ENCODE measurements around the gene CNTF.

Gene CNTF

DNA sequence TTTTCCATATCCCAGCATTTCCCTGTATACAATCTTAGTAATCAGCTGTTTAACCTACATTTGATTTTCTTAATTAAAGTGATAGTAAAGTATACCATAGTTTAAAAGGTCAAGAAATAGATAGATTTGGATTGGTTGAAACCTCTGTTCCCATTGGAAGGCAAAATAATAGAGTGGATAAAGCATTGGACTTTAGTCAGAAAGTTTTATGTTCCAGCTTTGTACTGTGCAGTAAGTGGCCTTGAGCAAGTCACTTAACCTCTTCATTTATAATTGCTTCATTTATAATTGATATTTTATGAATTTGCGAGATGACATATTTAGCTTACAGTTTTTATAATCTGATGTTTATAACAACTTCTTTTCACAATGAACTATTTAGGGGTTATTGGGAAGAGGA is 40.0 kb upstream of the CNTF start:
- H3K4me3 ChIP-seq (ENCODE audit: low read depth, low read length): no peak overlapping the region
- no peak for DNase-seq
- no peaks in the 10 kb centered on the region for H3K27me3 ChIP-seq
- TF ChIP-seq, protein P1, sequence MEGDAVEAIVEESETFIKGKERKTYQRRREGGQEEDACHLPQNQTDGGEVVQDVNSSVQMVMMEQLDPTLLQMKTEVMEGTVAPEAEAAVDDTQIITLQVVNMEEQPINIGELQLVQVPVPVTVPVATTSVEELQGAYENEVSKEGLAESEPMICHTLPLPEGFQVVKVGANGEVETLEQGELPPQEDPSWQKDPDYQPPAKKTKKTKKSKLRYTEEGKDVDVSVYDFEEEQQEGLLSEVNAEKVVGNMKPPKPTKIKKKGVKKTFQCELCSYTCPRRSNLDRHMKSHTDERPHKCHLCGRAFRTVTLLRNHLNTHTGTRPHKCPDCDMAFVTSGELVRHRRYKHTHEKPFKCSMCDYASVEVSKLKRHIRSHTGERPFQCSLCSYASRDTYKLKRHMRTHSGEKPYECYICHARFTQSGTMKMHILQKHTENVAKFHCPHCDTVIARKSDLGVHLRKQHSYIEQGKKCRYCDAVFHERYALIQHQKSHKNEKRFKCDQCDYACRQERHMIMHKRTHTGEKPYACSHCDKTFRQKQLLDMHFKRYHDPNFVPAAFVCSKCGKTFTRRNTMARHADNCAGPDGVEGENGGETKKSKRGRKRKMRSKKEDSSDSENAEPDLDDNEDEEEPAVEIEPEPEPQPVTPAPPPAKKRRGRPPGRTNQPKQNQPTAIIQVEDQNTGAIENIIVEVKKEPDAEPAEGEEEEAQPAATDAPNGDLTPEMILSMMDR (IDR thresholded peaks at IDR 0.05; ENCODE audit: low read depth, low read length): no peak
- H3K9me3 ChIP-seq: no peaks in the 10 kb centered on the region
- peaks cover 3% of the 10 kb centered on the region for H3K36me3 ChIP-seq
- no peaks in the 10 kb centered on the region for H3K4me1 ChIP-seq

DNA sequence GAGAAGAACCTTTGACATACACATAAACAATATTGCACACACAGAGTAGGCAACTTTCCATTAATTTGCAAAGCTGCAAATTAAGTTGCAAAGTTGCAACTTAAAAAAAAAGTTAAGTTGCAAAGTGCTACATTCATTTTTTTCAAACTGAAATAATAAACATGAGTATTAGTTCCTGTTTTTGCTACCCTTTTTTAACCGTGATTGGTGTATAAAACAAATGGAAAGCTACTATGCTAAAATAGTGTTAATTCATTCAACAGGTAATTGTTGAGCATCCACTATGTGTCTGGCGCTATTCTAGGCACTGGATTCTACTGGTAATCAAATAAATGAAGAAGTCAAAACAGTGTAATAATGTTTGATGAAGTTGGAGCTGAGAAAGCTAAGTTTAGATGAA is 35.5 kb upstream of the CNTF start:
- DNase-seq: no peak
- Histone ChIP-seq H3K27me3 (no peaks in the 10 kb centered on the region), H3K9me3 (no peaks in the 10 kb centered on the region), H3K4me1 (no peaks in the 10 kb centered on the region), H3K4me3 (ENCODE audit: low read depth, low read length) (no peak overlapping the region), H3K36me3 (no peaks in the 10 kb centered on the region; the same call in 1 of the 2 replicates)
- TF ChIP-seq, protein P1 (IDR thresholded peaks at IDR 0.05; ENCODE audit: low read depth, low read length): no peak

DNA sequence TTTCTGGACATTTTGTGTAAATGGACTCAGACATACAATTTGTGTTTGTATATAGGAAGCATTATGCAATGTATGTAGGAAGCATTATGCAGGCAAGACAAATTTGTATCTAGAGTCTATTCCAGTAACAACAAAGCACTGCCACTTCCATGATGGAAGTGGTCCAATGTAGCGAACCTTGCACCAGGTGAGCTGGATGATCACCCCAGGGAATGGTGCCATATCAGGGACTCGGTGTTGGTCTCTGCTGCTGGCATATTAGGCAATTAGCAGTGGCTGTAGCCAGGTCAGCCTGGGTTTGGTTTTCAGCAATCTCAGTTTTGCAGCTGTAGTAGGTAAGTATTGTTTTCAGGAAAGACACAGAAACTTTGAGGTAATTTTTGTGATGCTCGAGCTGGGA is 30.8 kb upstream of the CNTF start:
- Histone ChIP-seq H3K36me3 (peaks cover 6% of the 10 kb centered on the region), H3K4me3 (ENCODE audit: low read depth, low read length) (no peak overlapping the region), H3K27me3 (no peaks in the 10 kb centered on the region), H3K4me1 (no peaks in the 10 kb centered on the region), H3K9me3 (no peaks in the 10 kb centered on the region)
- no peak for DNase-seq
- TF ChIP-seq, protein P1 (IDR thresholded peaks at IDR 0.05; ENCODE audit: low read depth, low read length): no peak

DNA sequence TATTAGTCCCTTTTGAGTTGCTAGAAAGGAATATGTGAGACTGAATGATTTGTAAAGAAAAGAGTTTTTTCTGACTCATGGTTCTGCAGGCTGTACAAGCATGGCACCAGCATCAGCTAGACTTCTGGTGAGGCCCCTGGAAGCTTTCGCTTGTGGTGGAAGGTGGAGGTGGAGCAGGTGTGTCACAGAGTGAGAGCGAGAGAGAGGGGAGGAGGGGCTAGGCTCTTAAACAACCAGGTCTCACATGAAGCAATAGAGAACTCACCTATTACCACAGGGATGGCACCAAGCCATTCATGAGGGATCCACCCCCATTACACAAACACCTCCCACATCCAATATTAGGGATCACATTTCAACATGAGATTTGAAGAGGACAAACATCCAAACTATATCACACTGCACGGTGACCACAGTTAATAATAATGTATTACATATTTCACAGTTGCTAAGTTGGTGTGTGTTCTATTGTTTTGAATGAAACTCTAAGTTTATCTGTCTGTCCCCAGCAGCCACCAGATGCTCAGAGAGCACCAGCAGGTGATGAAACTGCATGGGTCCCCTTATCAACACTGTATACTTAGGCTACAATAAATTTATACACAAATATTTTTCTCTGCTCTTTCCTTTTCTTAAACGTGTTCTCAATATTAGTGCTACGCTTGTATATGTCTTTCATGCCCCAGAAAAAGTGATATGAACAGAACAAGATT is 29.5 kb upstream of the CNTF start:
- no peak overlapping the region for H3K4me3 ChIP-seq (ENCODE audit: low read depth, low read length)

DNA sequence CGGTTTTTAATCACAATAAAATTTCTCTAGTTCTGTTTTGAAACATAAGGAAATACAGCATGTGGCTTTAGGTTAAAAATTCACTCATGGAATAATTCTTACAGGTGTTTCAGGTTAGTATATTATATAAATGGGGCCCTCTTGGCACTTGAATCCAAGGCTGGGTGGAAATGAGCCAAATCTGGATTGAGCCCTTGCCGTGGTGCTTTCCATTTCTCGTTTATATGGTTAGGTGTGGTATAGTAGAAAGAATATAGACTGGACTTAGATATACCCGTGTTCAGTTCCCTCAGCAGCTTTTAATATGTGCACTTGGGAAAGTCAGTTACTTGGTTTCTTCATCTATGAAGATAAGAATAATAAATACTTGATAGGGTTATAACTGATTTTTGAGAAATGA is 27.6 kb upstream of the CNTF start:
- TF ChIP-seq, protein P1 (IDR thresholded peaks at IDR 0.05; ENCODE audit: low read depth, low read length): no peak
- no peaks in the 10 kb centered on the region for H3K27me3 ChIP-seq
- no peaks in the 10 kb centered on the region for H3K4me1 ChIP-seq
- no peak overlapping the region for H3K4me3 ChIP-seq (ENCODE audit: low read depth, low read length)
- no peak for DNase-seq
- H3K9me3 ChIP-seq: no peaks in the 10 kb centered on the region
- peaks cover 6% of the 10 kb centered on the region; the same call in 1 of the 2 replicates for H3K36me3 ChIP-seq

More for the DNA sequence above, 29.5 kb upstream of the CNTF start:
- Histone ChIP-seq H3K36me3 (peaks cover 6% of the 10 kb centered on the region; the same call in 1 of the 2 replicates), H3K9me3 (no peaks in the 10 kb centered on the region), H3K27me3 (no peaks in the 10 kb centered on the region), H3K4me1 (no peaks in the 10 kb centered on the region)
- no peak for DNase-seq
- TF ChIP-seq, protein P1 (IDR thresholded peaks at IDR 0.05; ENCODE audit: low read depth, low read length): no peak

DNA sequence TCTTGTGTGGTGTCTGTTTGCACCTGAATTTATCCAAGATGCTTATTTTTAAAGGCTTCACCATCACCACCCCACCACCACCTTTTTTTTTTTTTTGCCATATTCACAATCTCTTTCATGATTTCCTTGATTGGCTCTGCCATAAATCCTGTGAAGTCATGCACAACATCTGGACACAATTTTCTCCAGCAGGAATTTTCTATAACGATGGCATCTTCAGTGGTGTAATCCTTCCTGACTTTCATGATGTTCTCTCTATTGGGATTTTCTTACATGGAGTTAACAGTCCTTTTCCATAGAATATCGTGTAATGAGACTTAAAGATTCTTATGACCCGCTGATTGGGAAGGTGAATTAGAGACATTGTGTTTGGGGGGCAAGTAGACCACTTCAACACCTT is 25.8 kb upstream of the CNTF start:
- TF ChIP-seq, protein P1 (IDR thresholded peaks at IDR 0.05; ENCODE audit: low read depth, low read length): no peak
- peaks cover 6% of the 10 kb centered on the region; the same call in 1 of the 2 replicates for H3K36me3 ChIP-seq

More for the DNA sequence above, 25.8 kb upstream of the CNTF start:
- no peak for DNase-seq
- Histone ChIP-seq H3K9me3 (no peaks in the 10 kb centered on the region), H3K4me1 (no peaks in the 10 kb centered on the region), H3K27me3 (no peaks in the 10 kb centered on the region), H3K4me3 (ENCODE audit: low read depth, low read length) (no peak overlapping the region)

All from BE2C (cell line).